Measurements from ENCODE around the gene HPSE2. TPM values are rescaled to one million over a fixed set of nuclear protein-coding genes. Genes with fewer than 3 reads are reported as not detected.

Gene HPSE2
- total RNA-seq, 4 donors from 2014 or later = 0.57 to 3.6 (median 1.5) TPM

GRCh38 chr10:98407744-98408241 lies 827.9 kb downstream of the HPSE2 start:
- no peak for TF ChIP-seq CTCF (IDR thresholded peaks at IDR 0.05)
- TF ChIP-seq POLR2A (IDR thresholded peaks at IDR 0.05) = no peak
- whole genome bisulfite sequencing, 2 donors = 93% methylated on average over 15 to 18 of the region's 18 CpGs
- DNase-seq (ENCODE audit: low spot score in 2 of 2) = peak in 1 of 2 donors; percentile 73
- intact Hi-C loops (cut with DNase I; ENCODE audit: low total_unique reads) = no loop called here
- H3K4me3 ChIP-seq (ENCODE audit: low read depth, poor library complexity, severe bottlenecking) = no peak overlapping the region

Small RNA genes within 50 kb of the gene (microRNA-seq; reads per million reads assigned to microRNA genes)
- 0.57 to 1.4 reads per million in 2 donors for gene MIR4685 (ENCODE audit: borderline number of aligned reads in 1 of 2, borderline replicate concordance in 2 of 2)
- 2.0 to 3.4 reads per million in 2 donors for gene MIR6507 (ENCODE audit: borderline number of aligned reads in 1 of 2, borderline replicate concordance in 2 of 2)

Other genes with a start within 250 kb of the HPSE2 start
- gene CNNM1, start 93.5 kb upstream of the HPSE2 start, total RNA-seq = 1 to 10 TPM; 1.9 to 3.6 (median 2.8) TPM
- 10 to 100 TPM in 2 of 4 donors, 1 to 10 TPM in 2; 8.5 to 54.8 (median 24.3) TPM for gene GOT1, start 194.8 kb upstream of the HPSE2 start, total RNA-seq